ENCODE measurements around the gene PAPPA2. TPM values are rescaled to one million over a fixed set of nuclear protein-coding genes. Genes with fewer than 3 reads are reported as not detected.

PAPPA2 gene
- total RNA-seq, 1 donor, result 5.8 TPM

DNA sequence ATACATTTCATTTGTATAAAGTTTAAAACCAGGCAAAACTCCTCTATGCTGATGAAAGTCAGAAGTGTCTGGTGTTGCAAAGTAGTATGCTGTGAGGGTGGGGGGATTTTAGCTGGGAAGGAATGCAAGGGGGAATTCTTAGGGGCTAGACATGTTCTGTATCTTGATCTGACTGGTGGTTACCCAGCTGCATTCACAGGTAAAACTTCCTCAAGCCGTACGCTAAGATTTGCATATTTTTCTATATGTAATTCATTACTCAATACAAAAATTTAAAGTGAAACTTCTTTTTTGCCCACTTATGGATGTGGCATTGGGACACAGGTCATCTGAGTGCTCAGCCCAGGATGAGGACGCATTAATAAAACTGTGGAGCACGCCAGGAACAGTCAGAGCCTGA, 323.3 kb downstream of the PAPPA2 start:
- DNase-seq (ENCODE audit: insufficient read length, low spot score, missing footprints), result no peak
- no peaks in the 10 kb centered on the region for H3K79me2 ChIP-seq (ENCODE audit: insufficient read depth, low read length)
- H4K20me1 ChIP-seq (ENCODE audit: insufficient read depth, low read length), result no peaks in the 10 kb centered on the region
- H3K27me3 ChIP-seq (ENCODE audit: insufficient read depth, low read length), result no peaks in the 10 kb centered on the region
- no peak overlapping the region for H3K27ac ChIP-seq (ENCODE audit: low read depth, low read length)
- no peak overlapping the region for H3K4me3 ChIP-seq (ENCODE audit: insufficient read depth, low read length)
- no peak overlapping the region for H3K4me2 ChIP-seq (ENCODE audit: insufficient read depth, low read length)
- no peaks in the 10 kb centered on the region for H3K4me1 ChIP-seq (ENCODE audit: insufficient read depth, low read length)
- H3K9me3 ChIP-seq (ENCODE audit: low read depth, low read length), result no peaks in the 10 kb centered on the region
- H2AFZ ChIP-seq (ENCODE audit: low read length), result no peak overlapping the region
- H3K36me3 ChIP-seq (ENCODE audit: insufficient read depth, low read length), result no peaks in the 10 kb centered on the region
- TF ChIP-seq, protein P1, sequence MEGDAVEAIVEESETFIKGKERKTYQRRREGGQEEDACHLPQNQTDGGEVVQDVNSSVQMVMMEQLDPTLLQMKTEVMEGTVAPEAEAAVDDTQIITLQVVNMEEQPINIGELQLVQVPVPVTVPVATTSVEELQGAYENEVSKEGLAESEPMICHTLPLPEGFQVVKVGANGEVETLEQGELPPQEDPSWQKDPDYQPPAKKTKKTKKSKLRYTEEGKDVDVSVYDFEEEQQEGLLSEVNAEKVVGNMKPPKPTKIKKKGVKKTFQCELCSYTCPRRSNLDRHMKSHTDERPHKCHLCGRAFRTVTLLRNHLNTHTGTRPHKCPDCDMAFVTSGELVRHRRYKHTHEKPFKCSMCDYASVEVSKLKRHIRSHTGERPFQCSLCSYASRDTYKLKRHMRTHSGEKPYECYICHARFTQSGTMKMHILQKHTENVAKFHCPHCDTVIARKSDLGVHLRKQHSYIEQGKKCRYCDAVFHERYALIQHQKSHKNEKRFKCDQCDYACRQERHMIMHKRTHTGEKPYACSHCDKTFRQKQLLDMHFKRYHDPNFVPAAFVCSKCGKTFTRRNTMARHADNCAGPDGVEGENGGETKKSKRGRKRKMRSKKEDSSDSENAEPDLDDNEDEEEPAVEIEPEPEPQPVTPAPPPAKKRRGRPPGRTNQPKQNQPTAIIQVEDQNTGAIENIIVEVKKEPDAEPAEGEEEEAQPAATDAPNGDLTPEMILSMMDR (IDR thresholded peaks at IDR 0.05; ENCODE audit: extremely low read depth, low read depth, low read length), result no peak

DNA sequence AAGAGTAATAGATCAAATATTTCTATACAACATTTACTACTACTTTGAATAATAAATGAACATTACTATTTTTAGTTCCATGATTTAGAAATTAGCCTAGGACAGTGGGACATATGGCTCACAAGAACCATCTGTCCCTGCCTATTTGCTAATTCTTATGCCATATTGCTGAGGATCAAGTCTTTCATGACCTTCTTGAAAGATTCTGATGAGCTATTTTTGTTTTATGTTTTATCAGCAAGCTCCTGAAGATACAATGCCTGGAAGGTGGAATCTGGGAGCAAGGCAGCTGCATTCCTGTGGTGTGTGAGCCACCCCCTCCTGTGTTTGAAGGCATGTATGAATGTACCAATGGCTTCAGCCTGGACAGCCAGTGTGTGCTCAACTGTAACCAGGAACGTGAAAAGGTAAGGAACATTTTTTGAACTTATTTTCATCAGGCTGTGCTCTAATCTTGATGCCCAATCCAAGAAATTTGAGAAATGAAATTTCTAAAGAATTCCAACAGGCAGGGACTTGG, 326.7 kb downstream of the PAPPA2 start:
- Histone ChIP-seq H3K36me3 (ENCODE audit: insufficient read depth, low read length) (no peaks in the 10 kb centered on the region), H3K27me3 (ENCODE audit: insufficient read depth, low read length) (no peaks in the 10 kb centered on the region), H3K4me3 (ENCODE audit: insufficient read depth, low read length) (no peak overlapping the region), H2AFZ (ENCODE audit: low read length) (no peak overlapping the region), H3K4me1 (ENCODE audit: insufficient read depth, low read length) (no peaks in the 10 kb centered on the region), H4K20me1 (ENCODE audit: insufficient read depth, low read length) (no peaks in the 10 kb centered on the region), H3K27ac (ENCODE audit: low read depth, low read length) (no peak overlapping the region), H3K79me2 (ENCODE audit: insufficient read depth, low read length) (no peaks in the 10 kb centered on the region), H3K9me3 (ENCODE audit: low read depth, low read length) (no peaks in the 10 kb centered on the region), H3K4me2 (ENCODE audit: insufficient read depth, low read length) (no peak overlapping the region)
- DNase-seq (ENCODE audit: insufficient read length, low spot score, missing footprints), result no peak
- TF ChIP-seq, protein P1 (IDR thresholded peaks at IDR 0.05; ENCODE audit: extremely low read depth, low read depth, low read length), result no peak

- Histone ChIP-seq H2AFZ (ENCODE audit: low read length) (no peak overlapping the region), H3K79me2 (ENCODE audit: insufficient read depth, low read length) (no peaks in the 10 kb centered on the region), H3K36me3 (ENCODE audit: insufficient read depth, low read length) (no peaks in the 10 kb centered on the region), H3K4me2 (ENCODE audit: insufficient read depth, low read length) (no peak overlapping the region), H3K9me3 (ENCODE audit: low read depth, low read length) (no peaks in the 10 kb centered on the region), H3K4me1 (ENCODE audit: insufficient read depth, low read length) (no peaks in the 10 kb centered on the region), H3K4me3 (ENCODE audit: insufficient read depth, low read length) (no peak overlapping the region), H4K20me1 (ENCODE audit: insufficient read depth, low read length) (no peaks in the 10 kb centered on the region), H3K27ac (ENCODE audit: low read depth, low read length) (no peak overlapping the region), H3K27me3 (ENCODE audit: insufficient read depth, low read length) (no peaks in the 10 kb centered on the region)
- TF ChIP-seq, protein P1 (IDR thresholded peaks at IDR 0.05; ENCODE audit: extremely low read depth, low read depth, low read length), result no peak
- no peak for DNase-seq (ENCODE audit: insufficient read length, low spot score, missing footprints)
Measured at GRCh38 chr1:176790786-176791185, 327.8 kb downstream of the PAPPA2 start.

GRCh38 chr1:176791906-176792305, 328.9 kb downstream of the PAPPA2 start:
- Histone ChIP-seq H3K36me3 (ENCODE audit: insufficient read depth, low read length) (no peaks in the 10 kb centered on the region), H3K4me1 (ENCODE audit: insufficient read depth, low read length) (no peaks in the 10 kb centered on the region), H3K27me3 (ENCODE audit: insufficient read depth, low read length) (no peaks in the 10 kb centered on the region), H3K27ac (ENCODE audit: low read depth, low read length) (no peak overlapping the region), H3K9me3 (ENCODE audit: low read depth, low read length) (no peaks in the 10 kb centered on the region), H3K4me3 (ENCODE audit: insufficient read depth, low read length) (no peak overlapping the region), H3K79me2 (ENCODE audit: insufficient read depth, low read length) (no peaks in the 10 kb centered on the region), H4K20me1 (ENCODE audit: insufficient read depth, low read length) (no peaks in the 10 kb centered on the region), H3K4me2 (ENCODE audit: insufficient read depth, low read length) (no peak overlapping the region), H2AFZ (ENCODE audit: low read length) (no peak overlapping the region)
- DNase-seq (ENCODE audit: insufficient read length, low spot score, missing footprints), result no peak
- TF ChIP-seq, protein P1 (IDR thresholded peaks at IDR 0.05; ENCODE audit: extremely low read depth, low read depth, low read length), result no peak
